ENCODE data around the gene CCDC188. TPM values are rescaled to one million over a fixed set of nuclear protein-coding genes. Genes with fewer than 3 reads are reported as not detected.

CCDC188 gene
- polyA plus RNA-seq, 1 donor from 2014 or later, result not detected

DNA sequence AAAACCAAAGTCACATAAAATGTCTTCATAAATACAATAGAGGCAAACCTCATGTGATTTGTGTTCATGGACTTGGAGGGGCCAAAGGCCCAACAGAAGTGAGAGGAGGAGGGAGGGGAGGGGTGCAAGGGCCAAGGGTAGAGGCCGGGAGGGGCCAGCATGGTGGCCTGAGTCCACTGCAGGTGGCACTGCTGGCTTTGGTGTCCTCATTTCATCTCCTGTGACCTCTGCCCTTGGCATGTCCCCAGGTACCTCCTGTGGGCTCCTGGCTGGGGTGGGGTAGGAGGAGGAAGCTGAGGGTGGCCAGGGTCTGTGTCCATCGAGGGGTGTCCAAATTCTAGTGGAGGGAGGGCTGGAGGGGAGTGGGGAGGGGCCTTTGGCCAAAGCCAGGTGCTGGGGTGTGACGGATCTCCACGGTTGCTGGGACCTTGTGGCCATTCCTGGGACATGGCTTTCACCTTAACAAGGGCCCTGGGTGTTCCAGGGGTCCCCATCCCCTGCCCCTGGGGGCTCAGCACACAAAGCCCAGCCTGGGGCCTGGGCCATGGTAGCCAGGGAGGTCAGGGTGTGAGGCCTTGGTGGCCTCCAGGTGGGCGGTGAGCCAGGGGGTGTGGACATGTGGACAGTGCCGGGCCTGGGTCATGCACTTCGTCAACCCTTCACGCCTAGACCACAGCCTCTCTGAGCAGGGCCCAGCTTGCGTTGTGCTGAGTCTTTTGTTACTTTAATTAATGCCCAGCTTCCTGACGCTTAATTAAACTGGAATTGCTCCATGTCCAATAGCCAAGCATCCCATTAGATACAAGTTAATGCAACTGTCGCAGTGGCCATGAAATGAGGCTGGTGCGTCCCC, 20.7 kb upstream of the CCDC188 start:
- no peaks in the 10 kb centered on the region for H3K79me2 ChIP-seq (replicated peaks; ENCODE audit: insufficient read depth, low read length)
- no peak overlapping the region for H3K9ac ChIP-seq (ENCODE audit: low read length)
- no peak for TF ChIP-seq EZH2 (IDR thresholded peaks at IDR 0.05; ENCODE audit: borderline replicate concordance, insufficient read depth, low read length, poor library complexity, severe bottlenecking)
- TF ChIP-seq, protein P1, sequence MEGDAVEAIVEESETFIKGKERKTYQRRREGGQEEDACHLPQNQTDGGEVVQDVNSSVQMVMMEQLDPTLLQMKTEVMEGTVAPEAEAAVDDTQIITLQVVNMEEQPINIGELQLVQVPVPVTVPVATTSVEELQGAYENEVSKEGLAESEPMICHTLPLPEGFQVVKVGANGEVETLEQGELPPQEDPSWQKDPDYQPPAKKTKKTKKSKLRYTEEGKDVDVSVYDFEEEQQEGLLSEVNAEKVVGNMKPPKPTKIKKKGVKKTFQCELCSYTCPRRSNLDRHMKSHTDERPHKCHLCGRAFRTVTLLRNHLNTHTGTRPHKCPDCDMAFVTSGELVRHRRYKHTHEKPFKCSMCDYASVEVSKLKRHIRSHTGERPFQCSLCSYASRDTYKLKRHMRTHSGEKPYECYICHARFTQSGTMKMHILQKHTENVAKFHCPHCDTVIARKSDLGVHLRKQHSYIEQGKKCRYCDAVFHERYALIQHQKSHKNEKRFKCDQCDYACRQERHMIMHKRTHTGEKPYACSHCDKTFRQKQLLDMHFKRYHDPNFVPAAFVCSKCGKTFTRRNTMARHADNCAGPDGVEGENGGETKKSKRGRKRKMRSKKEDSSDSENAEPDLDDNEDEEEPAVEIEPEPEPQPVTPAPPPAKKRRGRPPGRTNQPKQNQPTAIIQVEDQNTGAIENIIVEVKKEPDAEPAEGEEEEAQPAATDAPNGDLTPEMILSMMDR (IDR thresholded peaks at IDR 0.05; ENCODE audit: poor library complexity, severe bottlenecking), result no peak
- TF ChIP-seq EP300 (conservative IDR thresholded peaks at IDR 0.05; ENCODE audit: poor library complexity, severe bottlenecking), result no peak
- no peak for TF ChIP-seq MXI1 (conservative IDR thresholded peaks at IDR 0.05; ENCODE audit: poor library complexity, severe bottlenecking)
- TF ChIP-seq TAF1 (IDR thresholded peaks at IDR 0.05; ENCODE audit: low read depth), result no peak
- TF ChIP-seq, protein P2, sequence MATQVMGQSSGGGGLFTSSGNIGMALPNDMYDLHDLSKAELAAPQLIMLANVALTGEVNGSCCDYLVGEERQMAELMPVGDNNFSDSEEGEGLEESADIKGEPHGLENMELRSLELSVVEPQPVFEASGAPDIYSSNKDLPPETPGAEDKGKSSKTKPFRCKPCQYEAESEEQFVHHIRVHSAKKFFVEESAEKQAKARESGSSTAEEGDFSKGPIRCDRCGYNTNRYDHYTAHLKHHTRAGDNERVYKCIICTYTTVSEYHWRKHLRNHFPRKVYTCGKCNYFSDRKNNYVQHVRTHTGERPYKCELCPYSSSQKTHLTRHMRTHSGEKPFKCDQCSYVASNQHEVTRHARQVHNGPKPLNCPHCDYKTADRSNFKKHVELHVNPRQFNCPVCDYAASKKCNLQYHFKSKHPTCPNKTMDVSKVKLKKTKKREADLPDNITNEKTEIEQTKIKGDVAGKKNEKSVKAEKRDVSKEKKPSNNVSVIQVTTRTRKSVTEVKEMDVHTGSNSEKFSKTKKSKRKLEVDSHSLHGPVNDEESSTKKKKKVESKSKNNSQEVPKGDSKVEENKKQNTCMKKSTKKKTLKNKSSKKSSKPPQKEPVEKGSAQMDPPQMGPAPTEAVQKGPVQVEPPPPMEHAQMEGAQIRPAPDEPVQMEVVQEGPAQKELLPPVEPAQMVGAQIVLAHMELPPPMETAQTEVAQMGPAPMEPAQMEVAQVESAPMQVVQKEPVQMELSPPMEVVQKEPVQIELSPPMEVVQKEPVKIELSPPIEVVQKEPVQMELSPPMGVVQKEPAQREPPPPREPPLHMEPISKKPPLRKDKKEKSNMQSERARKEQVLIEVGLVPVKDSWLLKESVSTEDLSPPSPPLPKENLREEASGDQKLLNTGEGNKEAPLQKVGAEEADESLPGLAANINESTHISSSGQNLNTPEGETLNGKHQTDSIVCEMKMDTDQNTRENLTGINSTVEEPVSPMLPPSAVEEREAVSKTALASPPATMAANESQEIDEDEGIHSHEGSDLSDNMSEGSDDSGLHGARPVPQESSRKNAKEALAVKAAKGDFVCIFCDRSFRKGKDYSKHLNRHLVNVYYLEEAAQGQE (IDR thresholded peaks at IDR 0.05; ENCODE audit: borderline replicate concordance), result no peak
- TF ChIP-seq RAD21 (conservative IDR thresholded peaks at IDR 0.05), result no peak
- TF ChIP-seq POLR2AphosphoS5 (IDR thresholded peaks at IDR 0.05), result no peak
- TF ChIP-seq SMC3 (conservative IDR thresholded peaks at IDR 0.05; ENCODE audit: poor library complexity), result no peak
- H3K4me3 ChIP-seq (ENCODE audit: low read length), result no peak overlapping the region
- H4K20me1 ChIP-seq (ENCODE audit: insufficient read depth), result no peaks in the 10 kb centered on the region
- no peaks in the 10 kb centered on the region for H3K27me3 ChIP-seq (ENCODE audit: insufficient read depth, low read depth, low read length)
- no peak overlapping the region for H3K27ac ChIP-seq (ENCODE audit: low read length)
- no peaks in the 10 kb centered on the region for H3F3A ChIP-seq (ENCODE audit: insufficient read depth, low read length, poor library complexity, severe bottlenecking)
- H3K9me3 ChIP-seq (ENCODE audit: low read length), result no peaks in the 10 kb centered on the region
- H3K36me3 ChIP-seq (ENCODE audit: insufficient read depth, low read length), result no peaks in the 10 kb centered on the region
- no peak overlapping the region for H3K4me2 ChIP-seq (ENCODE audit: low read length)
- H2AFZ ChIP-seq (ENCODE audit: low read depth, low read length), result no peak overlapping the region
- H3K9me2 ChIP-seq (ENCODE audit: insufficient read depth, low read length), result no peaks in the 10 kb centered on the region

DNA sequence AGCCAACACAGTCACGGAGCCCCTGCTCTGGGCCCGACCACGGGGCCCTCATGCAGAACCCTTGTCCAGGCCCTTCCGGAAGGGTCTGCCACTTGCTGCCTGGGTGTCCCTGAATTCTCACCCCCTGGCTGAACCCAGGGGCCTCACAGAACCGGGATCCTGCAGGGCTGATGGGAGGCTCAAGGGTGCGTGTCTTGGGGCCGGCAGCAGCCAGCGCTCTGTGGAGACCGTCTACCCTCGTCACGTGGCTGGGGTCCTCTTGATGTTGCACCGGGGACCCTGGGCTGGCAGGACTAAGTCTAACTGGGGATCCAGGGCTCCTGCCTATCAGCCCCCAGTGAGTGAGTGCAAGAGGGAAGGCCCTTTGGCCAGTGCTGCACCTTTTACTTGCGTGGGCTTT, 19.3 kb upstream of the CCDC188 start:
- Histone ChIP-seq H3K27ac (ENCODE audit: low read length) (no peak overlapping the region), H3K9me3 (ENCODE audit: low read length) (no peaks in the 10 kb centered on the region), H2AFZ (ENCODE audit: low read depth, low read length) (no peak overlapping the region), H4K20me1 (ENCODE audit: insufficient read depth) (no peaks in the 10 kb centered on the region), H3F3A (ENCODE audit: insufficient read depth, low read length, poor library complexity, severe bottlenecking) (no peaks in the 10 kb centered on the region), H3K4me3 (ENCODE audit: low read length) (no peak overlapping the region), H3K36me3 (ENCODE audit: insufficient read depth, low read length) (no peaks in the 10 kb centered on the region), H3K79me2 (replicated peaks; ENCODE audit: insufficient read depth, low read length) (no peaks in the 10 kb centered on the region), H3K4me2 (ENCODE audit: low read length) (no peak overlapping the region), H3K9me2 (ENCODE audit: insufficient read depth, low read length) (no peaks in the 10 kb centered on the region), H3K27me3 (ENCODE audit: insufficient read depth, low read depth, low read length) (no peaks in the 10 kb centered on the region), H3K9ac (ENCODE audit: low read length) (no peak overlapping the region)
- TF ChIP-seq POLR2AphosphoS5 (IDR thresholded peaks at IDR 0.05) (no peak), EZH2 (IDR thresholded peaks at IDR 0.05; ENCODE audit: borderline replicate concordance, insufficient read depth, low read length, poor library complexity, severe bottlenecking) (no peak), TAF1 (IDR thresholded peaks at IDR 0.05; ENCODE audit: low read depth) (no peak), EP300 (conservative IDR thresholded peaks at IDR 0.05; ENCODE audit: poor library complexity, severe bottlenecking) (no peak), RAD21 (conservative IDR thresholded peaks at IDR 0.05) (no peak), SMC3 (conservative IDR thresholded peaks at IDR 0.05; ENCODE audit: poor library complexity) (no peak), MXI1 (conservative IDR thresholded peaks at IDR 0.05; ENCODE audit: poor library complexity, severe bottlenecking) (no peak)
- TF ChIP-seq, protein P2 (IDR thresholded peaks at IDR 0.05; ENCODE audit: borderline replicate concordance), result no peak
- TF ChIP-seq, protein P1 (IDR thresholded peaks at IDR 0.05; ENCODE audit: poor library complexity, severe bottlenecking), result no peak

Measured in neural cell (in vitro differentiated cells).